ENCODE data around the gene SHTN1.

SHTN1 gene

GRCh38 chr10:116909307-116909706 is 95.7 kb downstream of the SHTN1 start:
- FAIRE-seq (no peak), DNase-seq (ENCODE audit: insufficient read length, low spot score) (no peak)
- TF ChIP-seq POLR2A (IDR thresholded peaks at IDR 0.05; ENCODE audit: low read depth, low read length) (no peak), POLR2AphosphoS5 (IDR thresholded peaks at IDR 0.05; ENCODE audit: low read depth, low read length) (no peak), POU2F2 (IDR thresholded peaks at IDR 0.05; ENCODE audit: low read depth, low read length) (no peak), SPI1 (IDR thresholded peaks at IDR 0.05; ENCODE audit: low read depth, low read length) (no peak), PAX5 (IDR thresholded peaks at IDR 0.05; ENCODE audit: insufficient read depth, low read length, severe bottlenecking) (no peak), TAF1 (IDR thresholded peaks at IDR 0.05; ENCODE audit: low read depth, low read length) (no peak)

DNA sequence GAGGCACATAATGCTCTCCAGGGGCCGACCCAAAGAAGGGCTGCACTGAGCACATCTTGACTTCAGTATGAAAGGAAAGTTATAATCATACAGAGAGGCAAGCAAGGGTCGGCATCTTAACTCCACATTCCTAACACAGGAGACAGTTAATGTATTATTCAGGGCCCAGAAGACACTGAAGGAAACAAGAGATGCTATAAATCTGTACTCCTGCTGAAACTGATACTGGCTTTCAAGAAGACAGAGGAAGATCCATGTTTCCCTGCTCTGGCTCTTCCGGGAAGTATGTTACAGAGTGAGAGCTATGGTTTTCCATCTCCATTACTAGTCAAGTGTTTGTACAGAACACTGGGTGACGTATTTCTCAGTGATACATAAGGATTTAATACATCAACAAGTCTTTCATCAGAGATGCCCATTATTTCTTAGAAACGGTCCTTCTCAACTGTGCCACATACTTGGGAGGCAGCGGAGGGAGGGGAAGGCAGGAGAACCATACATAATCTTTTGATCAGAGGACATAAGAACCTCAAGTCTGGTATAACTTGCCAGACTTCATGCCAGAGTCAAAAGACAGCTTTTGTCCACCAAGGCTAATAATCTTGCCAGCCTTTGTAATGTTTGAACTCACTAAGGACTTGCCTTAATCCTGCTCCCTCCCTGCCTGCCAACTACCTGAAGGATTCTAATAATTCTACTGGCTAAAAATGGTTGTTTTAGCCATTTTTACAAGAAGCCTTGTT is 97.6 kb downstream of the SHTN1 start:
- no peak for DNase-seq (ENCODE audit: insufficient read length, low spot score)
- FAIRE-seq, result no peak
- TF ChIP-seq POLR2A (IDR thresholded peaks at IDR 0.05; ENCODE audit: low read depth, low read length) (no peak), POU2F2 (IDR thresholded peaks at IDR 0.05; ENCODE audit: low read depth, low read length) (no peak), TAF1 (IDR thresholded peaks at IDR 0.05; ENCODE audit: low read depth, low read length) (no peak), SPI1 (IDR thresholded peaks at IDR 0.05; ENCODE audit: low read depth, low read length) (no peak), PAX5 (IDR thresholded peaks at IDR 0.05; ENCODE audit: insufficient read depth, low read length, severe bottlenecking) (no peak), POLR2AphosphoS5 (IDR thresholded peaks at IDR 0.05; ENCODE audit: low read depth, low read length) (no peak)

GRCh38 chr10:116905845-116906210 is 99.2 kb downstream of the SHTN1 start:
- FAIRE-seq (no peak), DNase-seq (ENCODE audit: insufficient read length, low spot score) (no peak)

GRCh38 chr10:116899626-116900025 is 105.4 kb downstream of the SHTN1 start:
- no peak for FAIRE-seq
- DNase-seq (ENCODE audit: insufficient read length, low spot score), result no peak
- TF ChIP-seq POU2F2 (IDR thresholded peaks at IDR 0.05; ENCODE audit: low read depth, low read length) (no peak), PAX5 (IDR thresholded peaks at IDR 0.05; ENCODE audit: insufficient read depth, low read length, severe bottlenecking) (no peak), SPI1 (IDR thresholded peaks at IDR 0.05; ENCODE audit: low read depth, low read length) (no peak), POLR2A (IDR thresholded peaks at IDR 0.05; ENCODE audit: low read depth, low read length) (no peak), POLR2AphosphoS5 (IDR thresholded peaks at IDR 0.05; ENCODE audit: low read depth, low read length) (no peak), TAF1 (IDR thresholded peaks at IDR 0.05; ENCODE audit: low read depth, low read length) (no peak)

More at GRCh38 chr10:116905845-116906210, 99.2 kb downstream of the SHTN1 start:
- no peak for TF ChIP-seq TAF1 (IDR thresholded peaks at IDR 0.05; ENCODE audit: low read depth, low read length)
- no peak for TF ChIP-seq POLR2A (IDR thresholded peaks at IDR 0.05; ENCODE audit: low read depth, low read length)
- TF ChIP-seq POLR2AphosphoS5 (IDR thresholded peaks at IDR 0.05; ENCODE audit: low read depth, low read length), result no peak
- TF ChIP-seq POU2F2 (IDR thresholded peaks at IDR 0.05; ENCODE audit: low read depth, low read length), result no peak
- TF ChIP-seq PAX5 (IDR thresholded peaks at IDR 0.05; ENCODE audit: insufficient read depth, low read length, severe bottlenecking), result no peak
- no peak for TF ChIP-seq SPI1 (IDR thresholded peaks at IDR 0.05; ENCODE audit: low read depth, low read length)

GRCh38 chr10:116893686-116894037 is 111.3 kb downstream of the SHTN1 start:
- no peak for TF ChIP-seq SPI1 (IDR thresholded peaks at IDR 0.05; ENCODE audit: low read depth, low read length)
- TF ChIP-seq TAF1 (IDR thresholded peaks at IDR 0.05; ENCODE audit: low read depth, low read length), result no peak
- TF ChIP-seq PAX5 (IDR thresholded peaks at IDR 0.05; ENCODE audit: insufficient read depth, low read length, severe bottlenecking), result no peak
- TF ChIP-seq POLR2AphosphoS5 (IDR thresholded peaks at IDR 0.05; ENCODE audit: low read depth, low read length), result no peak
- no peak for TF ChIP-seq POLR2A (IDR thresholded peaks at IDR 0.05; ENCODE audit: low read depth, low read length)
- TF ChIP-seq POU2F2 (IDR thresholded peaks at IDR 0.05; ENCODE audit: low read depth, low read length), result no peak
- DNase-seq (ENCODE audit: insufficient read length, low spot score) (no peak), FAIRE-seq (no peak)

GRCh38 chr10:116892907-116893685 is 111.9 kb downstream of the SHTN1 start:
- TF ChIP-seq SPI1 (IDR thresholded peaks at IDR 0.05; ENCODE audit: low read depth, low read length) (no peak), POLR2AphosphoS5 (IDR thresholded peaks at IDR 0.05; ENCODE audit: low read depth, low read length) (no peak), POLR2A (IDR thresholded peaks at IDR 0.05; ENCODE audit: low read depth, low read length) (no peak), POU2F2 (IDR thresholded peaks at IDR 0.05; ENCODE audit: low read depth, low read length) (no peak), TAF1 (IDR thresholded peaks at IDR 0.05; ENCODE audit: low read depth, low read length) (no peak), PAX5 (IDR thresholded peaks at IDR 0.05; ENCODE audit: insufficient read depth, low read length, severe bottlenecking) (no peak)
- FAIRE-seq (no peak), DNase-seq (ENCODE audit: insufficient read length, low spot score) (no peak)

DNA sequence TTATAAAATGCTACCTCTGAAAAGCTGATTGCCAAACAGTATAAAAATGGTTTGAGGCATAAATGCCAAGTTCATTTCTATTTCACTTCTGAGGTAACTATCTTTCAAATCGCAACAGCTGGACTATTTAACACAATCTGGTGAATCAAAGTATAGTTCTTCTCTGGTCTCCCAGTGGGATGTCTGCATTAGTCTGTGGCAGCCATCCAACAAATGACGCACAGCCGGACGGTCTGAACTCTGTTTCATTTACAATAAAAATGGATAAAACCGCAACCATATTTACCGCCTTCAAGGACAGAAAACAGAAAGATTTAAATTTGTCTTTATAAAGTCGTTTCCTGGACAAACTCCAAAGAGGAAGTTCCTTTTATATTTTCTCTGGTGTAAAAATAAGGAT is 113.8 kb downstream of the SHTN1 start:
- FAIRE-seq, result no peak
- DNase-seq (ENCODE audit: insufficient read length, low spot score), result no peak
- no peak for TF ChIP-seq POLR2A (IDR thresholded peaks at IDR 0.05; ENCODE audit: low read depth, low read length)
- no peak for TF ChIP-seq POLR2AphosphoS5 (IDR thresholded peaks at IDR 0.05; ENCODE audit: low read depth, low read length)
- no peak for TF ChIP-seq POU2F2 (IDR thresholded peaks at IDR 0.05; ENCODE audit: low read depth, low read length)
- TF ChIP-seq SPI1 (IDR thresholded peaks at IDR 0.05; ENCODE audit: low read depth, low read length), result no peak
- no peak for TF ChIP-seq TAF1 (IDR thresholded peaks at IDR 0.05; ENCODE audit: low read depth, low read length)
- no peak for TF ChIP-seq PAX5 (IDR thresholded peaks at IDR 0.05; ENCODE audit: insufficient read depth, low read length, severe bottlenecking)

GRCh38 chr10:116889066-116889465 is 115.9 kb downstream of the SHTN1 start:
- FAIRE-seq (no peak), DNase-seq (ENCODE audit: insufficient read length, low spot score) (no peak)
- no peak for TF ChIP-seq POLR2AphosphoS5 (IDR thresholded peaks at IDR 0.05; ENCODE audit: low read depth, low read length)
- TF ChIP-seq PAX5 (IDR thresholded peaks at IDR 0.05; ENCODE audit: insufficient read depth, low read length, severe bottlenecking), result no peak
- no peak for TF ChIP-seq POLR2A (IDR thresholded peaks at IDR 0.05; ENCODE audit: low read depth, low read length)
- TF ChIP-seq SPI1 (IDR thresholded peaks at IDR 0.05; ENCODE audit: low read depth, low read length), result no peak
- TF ChIP-seq POU2F2 (IDR thresholded peaks at IDR 0.05; ENCODE audit: low read depth, low read length), result no peak
- no peak for TF ChIP-seq TAF1 (IDR thresholded peaks at IDR 0.05; ENCODE audit: low read depth, low read length)

DNA sequence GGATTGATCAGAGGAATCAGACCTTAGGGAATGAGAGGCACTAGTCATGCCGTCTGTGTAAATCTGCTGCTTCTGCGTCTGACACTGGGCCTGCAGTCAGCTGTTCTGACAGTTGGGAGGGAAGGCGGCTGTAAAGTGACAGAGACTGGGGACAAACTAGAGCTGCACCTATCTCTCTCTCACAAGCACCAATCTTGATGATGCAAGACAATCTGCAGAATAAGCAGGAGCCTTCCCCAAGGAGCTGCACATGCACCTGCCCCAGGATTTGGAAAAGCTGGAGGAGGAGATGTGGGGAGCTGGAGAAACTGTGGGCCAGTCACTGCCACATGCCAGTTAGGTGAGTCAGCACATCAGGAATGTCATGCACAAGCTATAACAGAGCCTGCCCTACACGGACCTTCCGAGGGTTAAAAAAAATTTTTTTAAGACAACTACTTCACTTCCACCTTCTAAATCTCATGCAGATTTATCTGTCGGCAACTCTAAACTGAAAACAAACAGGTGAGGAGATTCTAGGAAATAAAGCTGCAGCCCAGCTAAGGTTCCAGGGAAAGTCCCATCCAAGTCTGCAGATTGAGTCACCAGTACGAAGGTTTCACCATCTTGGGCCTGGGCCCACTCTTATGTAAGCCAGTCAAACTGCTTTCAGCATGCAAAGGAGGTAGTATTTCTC is 116.5 kb downstream of the SHTN1 start:
- FAIRE-seq (no peak), DNase-seq (ENCODE audit: insufficient read length, low spot score) (no peak)
- TF ChIP-seq POLR2AphosphoS5 (IDR thresholded peaks at IDR 0.05; ENCODE audit: low read depth, low read length) (no peak), PAX5 (IDR thresholded peaks at IDR 0.05; ENCODE audit: insufficient read depth, low read length, severe bottlenecking) (no peak), SPI1 (IDR thresholded peaks at IDR 0.05; ENCODE audit: low read depth, low read length) (no peak)

Measured in GM12891 (cell line).